ENCODE measurements around the gene FLT1.

FLT1 gene

DNA sequence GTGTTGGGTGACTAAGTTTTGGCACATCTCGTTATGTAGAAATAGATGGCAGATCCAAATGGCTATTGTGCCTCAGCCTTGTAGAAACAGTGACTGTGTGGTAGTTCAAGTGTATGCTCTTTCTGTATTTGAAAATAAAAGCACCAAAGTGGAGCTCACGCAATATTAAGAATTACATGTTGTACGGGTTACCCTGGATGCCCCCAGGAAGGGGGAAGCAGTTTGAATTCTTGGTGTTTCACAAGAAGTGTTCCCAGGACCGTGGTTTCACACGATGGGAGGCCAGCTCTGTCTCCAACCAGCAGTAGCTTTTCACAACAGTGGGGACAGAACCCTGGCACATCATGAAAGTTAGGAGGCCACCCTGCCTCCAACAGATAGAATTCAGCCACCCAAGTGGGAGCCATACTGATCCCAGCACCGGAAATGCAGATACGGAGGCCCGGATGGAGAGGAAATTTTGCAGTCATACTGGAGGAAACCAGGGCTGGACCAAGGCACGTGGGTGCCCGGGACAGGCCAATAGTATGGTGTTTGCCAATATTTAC, 8.9 kb downstream of the FLT1 start:
- FAIRE-seq, result no peak

DNA sequence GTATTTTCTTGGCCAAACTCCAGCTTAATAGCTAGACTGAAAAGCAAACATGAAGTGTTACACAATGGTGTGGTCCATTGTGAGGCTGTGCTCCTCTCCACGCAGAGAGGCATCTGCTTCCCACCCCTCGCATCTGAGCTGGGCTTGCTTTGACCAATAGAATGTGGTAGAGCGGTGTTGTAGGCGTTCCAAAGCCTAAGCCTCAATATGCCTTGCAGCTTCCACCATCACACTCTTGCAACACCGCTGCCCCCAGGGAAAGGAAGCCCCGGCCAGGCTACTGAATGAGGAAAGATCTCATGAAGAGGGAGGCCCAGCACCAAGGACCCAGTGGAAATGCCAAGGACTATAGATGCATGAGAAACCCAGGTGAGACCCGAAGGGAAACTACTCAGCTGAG, 9.4 kb downstream of the FLT1 start:
- FAIRE-seq, result no peak

DNA sequence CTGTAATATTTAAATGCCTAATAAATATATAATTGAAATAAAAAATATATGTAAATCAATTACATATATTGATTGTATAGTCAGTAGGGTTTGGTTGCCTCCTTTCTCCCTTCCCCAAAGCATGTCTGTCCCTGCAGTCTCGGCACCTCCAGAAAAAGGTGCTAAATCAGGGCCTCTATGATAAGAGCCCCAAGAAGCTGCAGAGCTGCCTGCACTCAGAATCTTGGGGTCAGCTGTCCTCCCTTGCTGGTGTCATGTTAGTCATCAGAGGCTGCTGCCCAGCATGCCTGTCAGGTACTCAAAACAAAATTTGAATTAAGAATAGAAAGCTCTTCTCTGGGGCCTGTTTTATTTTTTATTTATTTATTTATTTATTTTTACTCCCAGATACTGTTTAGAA, 9.8 kb downstream of the FLT1 start:
- FAIRE-seq, result no peak

DNA sequence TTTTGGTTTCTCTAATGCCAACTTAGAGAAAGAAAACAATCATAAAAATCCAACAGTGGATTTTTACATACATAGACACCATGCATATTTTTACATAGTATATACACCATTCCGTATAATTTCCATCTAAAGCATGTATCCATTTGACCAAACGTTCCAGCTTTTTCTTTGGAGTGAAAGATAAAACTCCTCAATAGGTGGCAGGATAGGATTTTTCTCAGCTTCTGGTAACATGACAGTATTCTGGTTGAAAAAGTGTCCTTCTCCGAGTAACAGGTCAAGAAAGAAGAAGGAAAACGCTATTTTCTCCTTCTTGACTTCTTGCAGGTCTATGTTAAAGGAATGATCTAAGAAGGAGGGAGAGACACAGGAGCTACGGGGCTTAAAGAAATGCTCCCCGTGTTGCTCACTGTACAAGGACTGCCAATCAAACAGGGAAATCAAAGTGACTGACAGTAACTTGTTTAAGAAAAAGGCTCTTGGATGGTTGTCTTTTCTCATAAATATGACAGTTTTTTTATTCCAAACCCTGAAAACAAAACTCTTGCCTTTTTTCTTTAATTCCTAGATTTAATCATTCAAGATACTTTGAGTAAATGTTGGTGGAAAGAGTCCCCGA, 11.5 kb downstream of the FLT1 start:
- no peak for FAIRE-seq

DNA sequence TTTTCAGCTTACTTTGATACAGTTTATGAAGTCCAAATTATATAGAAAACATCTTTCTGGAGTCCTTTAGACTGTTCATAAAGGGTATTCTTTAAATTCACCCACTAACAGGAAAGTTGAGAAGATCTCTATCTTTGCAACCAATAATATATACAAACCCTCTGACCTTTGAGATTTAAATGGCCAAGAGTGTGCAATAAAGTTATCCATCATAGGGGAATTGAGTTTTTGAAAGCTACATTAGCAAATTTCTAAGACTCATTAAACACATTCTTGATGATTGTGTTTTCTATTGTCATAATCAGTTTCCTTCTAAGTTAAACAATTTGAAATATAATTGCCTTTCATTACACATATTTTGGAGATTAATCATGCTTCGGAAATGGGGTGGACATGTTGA, 15.9 kb downstream of the FLT1 start:
- FAIRE-seq, result no peak

DNA sequence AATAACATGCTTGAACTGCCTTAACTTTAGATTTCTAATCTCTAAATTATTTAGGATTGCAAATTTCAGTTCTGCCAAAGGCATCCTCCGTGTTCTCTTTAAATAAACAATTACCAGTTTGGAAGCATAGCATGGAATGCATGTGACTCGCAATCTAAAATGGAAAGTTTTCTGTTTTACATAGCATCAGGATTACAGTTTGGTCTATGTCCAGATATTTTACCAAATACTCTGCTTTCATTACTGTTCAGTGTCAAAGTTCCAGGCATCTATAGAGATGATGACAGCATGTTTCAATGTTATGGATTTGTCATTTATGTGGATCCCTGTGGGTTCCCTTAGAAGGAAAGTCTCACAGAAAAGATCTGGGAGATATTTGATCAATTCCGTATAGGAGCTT, 16.8 kb downstream of the FLT1 start:
- FAIRE-seq, result no peak

DNA sequence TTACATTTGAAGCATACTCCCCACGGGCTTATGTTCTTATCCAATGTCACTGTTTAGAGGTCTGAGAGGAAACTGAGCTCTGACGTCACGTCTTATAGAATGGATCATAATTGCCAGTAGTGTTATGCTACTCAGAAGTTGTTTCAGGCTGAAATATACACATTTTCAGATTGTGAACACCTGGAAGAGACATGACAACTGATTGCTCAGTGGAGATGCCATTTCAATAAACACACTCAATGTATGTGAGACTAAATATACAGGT, 17.3 kb downstream of the FLT1 start:
- no peak for FAIRE-seq

DNA sequence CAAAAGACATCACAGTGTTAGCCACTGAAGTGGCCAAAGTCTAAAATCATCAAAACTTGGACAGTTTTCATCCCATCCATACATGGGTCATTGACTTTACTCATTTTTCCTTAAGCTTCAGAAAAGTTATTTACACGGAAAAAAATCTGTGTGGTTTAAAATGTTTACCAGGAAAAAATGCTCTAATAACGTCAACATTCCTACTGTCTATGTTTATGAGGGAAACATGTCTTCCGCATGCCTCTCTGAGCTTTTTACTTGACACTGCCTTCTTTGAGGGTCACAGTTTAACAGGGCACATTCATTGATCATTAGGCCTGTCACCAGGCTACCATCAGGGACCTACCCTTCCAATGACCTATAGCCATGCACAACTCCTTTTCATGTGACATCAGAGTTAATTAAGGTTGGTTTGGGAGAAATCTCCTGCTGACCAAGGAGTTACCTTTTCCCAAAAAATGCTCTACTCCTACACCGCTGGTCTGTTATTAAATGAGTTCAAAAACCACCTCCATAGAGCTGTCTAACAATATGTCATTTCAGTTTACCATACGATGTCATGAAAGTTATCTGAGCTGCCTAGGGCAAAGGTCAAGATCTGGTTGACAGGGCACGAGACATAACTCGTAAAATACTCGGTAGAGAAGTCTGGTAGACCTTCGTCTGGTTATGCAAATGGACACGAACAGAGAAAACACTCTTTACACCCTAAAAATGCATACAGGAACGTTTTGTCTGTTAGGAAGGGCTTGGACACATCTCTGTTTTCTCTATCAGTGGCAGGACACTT, 17.8 kb downstream of the FLT1 start:
- FAIRE-seq, result no peak

DNA sequence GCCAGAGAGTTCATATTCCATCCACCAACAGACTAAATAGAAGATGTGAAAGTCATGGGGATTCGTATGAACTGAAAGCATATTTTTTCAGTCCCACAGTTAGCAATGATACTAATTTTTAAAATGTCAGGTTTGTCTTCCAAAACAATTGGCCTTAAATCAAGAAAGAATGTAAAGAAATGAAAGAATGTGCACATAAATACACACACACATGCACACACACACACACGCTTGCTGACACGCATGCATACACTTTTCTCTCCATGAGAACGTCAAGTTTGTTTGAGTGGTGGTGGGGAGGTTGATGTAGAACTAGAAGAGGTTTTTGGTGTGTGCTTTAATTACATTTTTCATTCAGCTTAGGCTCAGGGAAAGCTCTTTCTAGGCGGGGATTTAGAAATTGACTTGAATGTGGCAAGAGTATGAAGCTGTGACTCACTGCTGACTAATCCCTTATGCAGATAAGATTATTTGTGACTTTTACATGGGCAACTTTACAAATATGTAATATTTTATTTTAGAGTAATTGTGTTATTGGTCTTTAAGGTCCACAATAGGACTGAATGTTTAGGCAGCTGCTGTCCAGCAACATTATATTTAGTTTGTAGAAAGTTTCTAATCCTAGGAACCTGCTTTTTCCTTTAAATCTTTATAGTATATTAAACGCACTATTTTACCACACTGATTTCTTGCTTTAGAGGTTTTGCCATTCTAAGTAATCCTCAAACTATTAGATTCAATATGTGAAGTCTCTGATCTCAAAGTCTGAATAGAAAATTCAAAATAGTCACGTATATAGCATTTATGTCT, 18.8 kb downstream of the FLT1 start:
- no peak for FAIRE-seq

DNA sequence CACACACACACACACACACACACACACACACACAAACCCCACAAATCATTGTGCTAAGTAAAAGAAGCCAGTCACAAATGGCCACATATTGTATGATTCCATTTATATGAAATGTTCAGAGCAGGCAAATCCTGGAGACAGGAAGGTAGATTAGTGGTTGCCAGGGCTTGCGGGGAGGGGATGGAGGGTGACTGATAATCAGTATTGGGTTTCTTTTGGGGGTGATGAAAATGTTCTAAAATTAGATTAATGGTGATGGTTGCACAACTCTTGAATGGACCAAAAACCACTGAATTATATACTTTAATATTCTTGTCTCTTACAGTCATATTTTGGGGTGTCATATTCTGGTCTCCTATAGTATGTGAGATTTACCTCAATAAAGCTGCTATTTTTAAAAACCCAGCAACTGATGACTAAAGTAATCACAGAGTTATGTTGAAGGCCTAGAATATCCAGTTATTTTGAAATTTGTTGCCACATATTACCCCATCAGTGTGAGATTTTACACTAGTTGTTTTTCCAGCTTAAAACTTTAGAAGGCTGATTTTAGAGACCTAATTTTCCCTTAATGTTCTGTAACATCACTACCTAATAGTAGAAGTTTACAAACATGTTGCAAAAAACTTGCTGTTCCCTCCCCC, 20.3 kb downstream of the FLT1 start:
- no peak for FAIRE-seq

DNA sequence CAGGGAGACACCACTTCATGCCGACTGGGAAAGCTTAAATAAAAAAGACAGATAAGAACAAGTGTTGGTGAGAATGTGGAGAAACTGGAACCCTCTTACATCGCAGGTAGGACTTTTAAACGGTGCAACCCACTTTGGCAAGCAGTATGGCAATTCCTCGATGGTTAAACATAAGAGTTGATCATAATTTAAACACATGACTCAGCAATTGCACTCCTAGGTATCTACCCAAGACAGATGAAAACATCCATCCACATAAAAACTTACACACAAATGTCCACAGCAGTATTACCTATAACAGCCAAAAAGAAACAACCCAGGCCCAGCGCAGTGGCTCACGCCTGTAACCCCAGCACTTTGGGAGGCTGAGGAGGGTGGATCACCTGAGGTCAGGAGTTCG, 21.9 kb downstream of the FLT1 start:
- FAIRE-seq, result no peak

DNA sequence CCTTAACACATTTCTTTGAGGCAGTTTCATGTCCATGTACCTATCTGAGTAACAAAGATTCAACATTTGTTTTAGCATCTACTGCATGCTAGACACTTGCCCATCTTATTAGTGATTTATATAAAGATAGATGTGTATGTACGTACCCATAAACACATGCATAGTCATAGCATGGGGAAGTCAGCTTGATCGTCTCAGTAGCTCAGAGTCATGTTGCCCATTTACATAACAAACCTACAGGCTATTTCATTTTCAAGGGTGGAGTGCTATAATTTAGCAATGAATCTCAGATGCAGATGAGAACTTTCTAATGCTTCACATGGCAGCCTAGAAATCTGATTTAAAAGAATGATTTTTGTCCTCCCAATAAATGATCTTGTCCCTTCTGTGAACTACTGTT, 23.5 kb downstream of the FLT1 start:
- no peak for FAIRE-seq

DNA sequence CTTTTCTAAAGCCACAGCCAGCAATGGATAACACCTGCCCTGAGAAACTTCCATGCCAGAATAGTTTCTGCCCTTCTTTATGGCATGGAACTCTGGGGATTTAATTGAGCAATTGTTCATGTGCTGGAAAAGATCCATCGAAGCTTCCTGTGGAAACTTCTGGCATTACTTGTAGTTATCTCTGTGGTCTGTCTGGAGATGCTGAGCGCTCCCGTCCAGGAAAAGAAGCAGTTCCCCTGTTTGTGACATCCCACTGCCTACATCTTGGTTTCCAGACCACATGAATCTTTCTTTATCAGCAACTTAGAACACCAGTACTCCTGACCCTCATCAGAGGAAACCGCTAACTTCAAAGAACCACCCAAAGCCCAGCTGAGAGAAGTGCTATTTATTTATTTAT, 24.6 kb downstream of the FLT1 start:
- no peak for FAIRE-seq

DNA sequence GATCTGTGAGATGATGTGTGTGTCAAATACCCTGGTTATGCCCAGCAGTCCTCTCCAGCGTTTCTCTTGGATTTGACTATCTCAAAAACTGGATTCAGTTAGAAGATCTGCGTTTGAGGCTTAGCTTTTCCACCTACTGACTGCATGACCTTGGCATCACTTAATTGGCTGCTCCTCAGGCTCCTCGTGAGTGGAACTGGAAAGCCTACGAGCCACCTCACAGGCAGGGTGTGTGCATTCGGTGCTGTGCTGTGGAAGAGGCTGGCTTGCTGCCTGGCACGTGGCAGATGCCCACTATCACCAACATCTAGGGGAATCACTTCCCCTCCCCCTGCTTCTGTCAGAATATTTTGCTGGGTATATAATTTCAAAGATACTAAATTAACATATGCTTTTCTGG, 25.6 kb downstream of the FLT1 start:
- no peak for FAIRE-seq

DNA sequence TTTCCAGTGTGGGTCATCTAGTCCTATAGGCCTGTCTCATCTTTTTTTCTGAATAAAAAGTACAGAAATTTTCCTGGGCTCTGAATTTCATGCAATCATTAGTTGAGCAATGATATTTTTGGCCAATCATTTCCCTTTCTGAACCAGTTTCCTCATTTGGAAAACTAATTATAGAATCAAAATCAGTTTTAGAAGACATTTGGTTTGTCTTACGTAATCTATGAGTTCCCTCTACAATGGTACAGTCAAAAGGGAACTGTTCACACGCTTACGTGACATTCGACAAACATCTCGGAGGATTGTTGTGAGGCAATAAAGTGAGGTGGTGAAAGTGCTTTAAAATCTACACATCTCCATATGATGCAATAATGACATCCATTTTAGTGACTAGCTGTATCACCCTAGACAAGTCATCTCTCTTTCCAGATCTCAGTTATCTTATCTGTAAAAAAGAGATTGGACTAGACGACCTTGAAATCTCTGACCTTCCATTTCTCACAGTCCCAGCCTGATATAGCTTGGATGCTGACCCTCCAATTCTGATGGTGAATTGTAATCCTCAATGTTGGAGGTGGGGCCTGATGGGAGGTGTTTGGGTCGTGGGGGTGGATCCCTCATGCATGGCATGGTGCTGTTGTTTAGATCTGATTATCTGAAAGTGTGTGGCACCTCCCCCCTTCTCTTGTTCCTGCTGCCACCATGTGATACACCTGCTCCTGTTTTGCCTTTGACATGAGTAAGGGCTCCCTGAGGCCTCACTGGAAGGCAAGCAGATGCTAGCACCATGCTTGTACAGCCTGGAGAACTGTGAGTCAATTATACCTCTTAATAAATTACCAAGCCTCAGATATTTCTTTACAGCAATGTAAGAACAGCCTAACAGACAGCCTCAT, 26.7 kb downstream of the FLT1 start:
- FAIRE-seq, result no peak

DNA sequence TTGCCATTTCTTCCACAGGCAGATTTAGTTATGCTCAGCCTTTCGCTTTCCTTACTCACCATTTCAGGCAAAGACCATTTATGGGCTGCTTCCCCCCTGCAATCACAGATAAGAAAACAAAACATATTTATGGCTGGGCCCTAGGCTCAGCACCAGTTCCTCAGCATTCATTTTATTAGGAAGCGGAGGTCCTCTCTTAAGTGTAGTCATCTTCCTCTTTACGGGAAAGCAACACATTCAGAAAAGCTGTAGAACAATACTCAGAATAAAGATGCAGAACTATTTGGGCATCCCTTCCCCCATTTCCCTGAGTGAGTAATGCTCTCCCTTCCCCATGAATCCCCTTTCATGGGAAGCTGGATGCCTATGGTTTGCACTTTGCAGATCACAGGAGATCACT, 27.9 kb downstream of the FLT1 start:
- no peak for FAIRE-seq

DNA sequence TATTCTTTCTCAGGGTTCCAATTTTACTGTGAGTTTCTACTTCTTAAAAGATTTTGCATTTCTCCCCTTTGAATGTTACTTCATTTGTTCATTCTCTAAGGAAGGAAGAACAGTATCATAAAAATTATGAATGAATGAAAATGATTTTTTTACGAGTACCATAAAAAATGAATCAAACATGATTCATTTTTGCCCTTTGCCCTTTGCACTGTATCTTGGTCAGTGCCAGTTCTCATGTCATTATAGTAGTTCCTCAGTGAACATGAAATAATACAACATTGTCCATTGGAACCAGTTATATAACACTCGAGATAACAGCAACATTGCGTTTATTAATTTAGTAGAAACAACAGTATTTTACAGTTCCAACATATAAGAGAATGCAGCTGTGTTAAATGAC, 28.8 kb downstream of the FLT1 start:
- no peak for FAIRE-seq

DNA sequence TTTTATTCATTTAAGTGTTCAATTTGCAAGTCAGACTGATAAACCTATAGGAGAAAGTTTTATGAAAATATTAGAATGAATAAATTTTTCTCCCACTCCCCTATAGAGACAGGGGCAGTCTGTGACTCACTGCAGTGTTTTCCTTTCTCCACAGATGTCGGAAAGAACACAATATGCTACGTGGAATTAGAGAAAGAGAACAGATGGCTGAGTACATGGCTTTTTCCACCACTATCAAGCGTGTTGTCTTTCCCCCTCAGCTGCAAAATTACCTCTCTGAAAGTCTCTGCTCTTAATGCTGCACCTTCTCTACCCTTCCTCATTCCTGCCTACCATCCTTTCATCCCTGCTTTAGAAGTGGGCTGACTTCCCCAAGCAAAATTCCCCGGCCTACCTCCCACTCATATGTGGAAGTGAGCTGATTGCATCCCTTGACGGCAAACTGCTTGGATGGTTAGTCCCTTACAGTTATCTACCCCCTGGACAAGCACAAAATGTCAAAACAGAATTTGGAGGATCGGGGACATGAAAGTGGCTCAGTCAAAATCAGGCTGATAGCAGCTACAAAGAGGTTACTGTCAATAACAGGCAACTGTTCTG, 30.0 kb downstream of the FLT1 start:
- FAIRE-seq, result no peak

DNA sequence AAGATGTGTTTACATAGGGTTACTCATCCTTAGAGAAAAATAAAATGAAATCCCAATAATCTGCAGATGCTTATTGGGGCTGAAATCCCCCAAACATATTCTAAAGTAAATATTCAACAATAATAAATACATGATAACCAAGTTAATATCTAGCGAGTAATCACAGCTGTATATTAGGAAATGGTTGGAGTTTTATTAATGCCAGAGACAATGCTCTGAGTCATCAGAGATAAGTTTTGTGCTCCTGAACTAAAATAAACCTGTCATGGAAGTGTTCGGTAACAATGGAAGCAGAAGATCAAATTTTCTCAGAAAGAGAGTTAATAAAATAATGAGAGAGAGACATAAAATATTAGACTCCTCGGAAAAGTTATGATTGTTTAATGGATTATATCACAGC, 31.4 kb downstream of the FLT1 start:
- FAIRE-seq, result no peak

DNA sequence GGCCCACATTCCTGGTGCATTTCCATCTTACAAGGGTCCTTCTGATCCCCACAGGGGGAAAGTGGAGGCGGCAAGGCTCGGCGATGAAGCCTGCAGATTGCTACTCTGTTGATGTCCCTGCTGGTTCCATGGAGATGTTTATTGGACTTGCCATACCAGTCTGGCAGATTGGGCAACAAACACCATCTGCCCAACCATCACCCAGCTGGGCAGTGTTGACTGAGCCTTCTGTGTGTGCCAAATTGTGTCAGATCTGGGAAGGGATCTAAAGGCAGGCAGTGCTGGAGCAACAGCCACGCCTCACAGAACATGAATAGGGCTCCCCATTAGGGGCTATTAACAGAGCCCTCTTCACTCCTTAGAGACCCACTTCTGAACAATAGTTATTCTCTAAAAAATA, 35.0 kb downstream of the FLT1 start:
- FAIRE-seq, result no peak

DNA sequence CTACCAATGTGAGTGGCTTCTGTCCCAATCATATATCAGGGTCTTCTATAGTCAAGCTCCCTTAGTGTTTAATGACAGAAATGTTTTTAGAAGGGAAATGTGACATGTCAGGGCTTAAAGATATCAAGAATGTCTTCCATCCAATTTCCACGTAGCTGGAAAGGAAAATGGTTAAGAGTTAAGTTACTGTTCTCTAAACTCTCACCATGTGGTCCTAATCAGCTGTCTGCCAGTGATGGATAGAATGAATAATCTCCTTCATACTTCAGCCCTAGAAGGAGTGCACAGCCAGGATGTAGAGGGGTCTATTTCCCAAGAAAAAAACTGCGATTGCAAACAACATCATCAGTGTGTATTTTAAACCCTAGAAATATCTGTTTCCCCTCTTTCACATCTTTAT, 36.3 kb downstream of the FLT1 start:
- FAIRE-seq, result no peak

DNA sequence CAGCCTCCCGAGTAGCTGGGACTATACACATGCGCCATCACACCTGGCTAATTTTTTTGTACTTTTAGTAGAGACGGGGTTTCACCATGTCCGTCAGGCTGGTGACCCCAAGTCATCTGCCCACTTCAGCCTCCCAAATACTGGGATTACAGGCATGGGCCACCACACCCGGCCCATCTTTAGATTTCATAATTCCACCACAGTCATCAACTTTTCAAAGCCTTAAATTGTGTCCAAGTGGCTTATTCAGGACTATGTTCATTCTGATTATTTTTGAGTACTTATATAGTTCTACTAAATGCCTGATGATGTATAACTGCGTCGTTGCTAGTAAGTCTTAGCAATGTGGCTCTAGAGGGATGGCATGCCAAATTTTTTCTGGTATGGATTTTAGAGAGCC, 36.9 kb downstream of the FLT1 start:
- FAIRE-seq, result no peak
